ENCODE results near the gene HHAT. TPM values are rescaled to one million over a fixed set of nuclear protein-coding genes. Genes with fewer than 3 reads are reported as not detected.

HHAT gene
- total and polyA plus RNA-seq, 4 donors, result 1.9 to 3.9 (median 2.6) TPM

DNA sequence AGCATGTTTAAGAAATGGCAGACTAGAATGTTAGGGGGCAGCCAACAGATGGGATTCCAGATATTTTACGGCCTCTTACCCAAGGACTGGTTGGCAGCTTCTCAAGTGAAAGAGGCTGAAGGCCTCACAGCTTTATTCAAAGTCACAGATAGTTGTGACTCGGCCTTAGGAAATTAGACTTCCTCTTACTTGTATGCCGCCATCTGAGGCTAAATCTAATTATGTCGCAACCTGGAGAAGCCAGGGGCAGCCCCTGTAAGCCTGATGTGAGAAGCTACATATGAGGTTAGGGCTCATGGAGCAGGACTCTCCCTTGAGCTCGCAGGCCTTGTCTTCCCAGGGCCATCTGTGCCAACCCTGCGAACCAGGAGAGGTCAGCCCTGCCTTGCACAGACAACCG lies 352.5 kb downstream of the HHAT start:
- no peaks in the 10 kb centered on the region for H3K27me3 ChIP-seq (ENCODE audit: control insufficient read depth in 1 of 2, insufficient read depth in 2 of 2, low read length in 1 of 2)
- DNase-seq (no peak), ATAC-seq (ENCODE audit: low FRiP score) (peak; percentile 15)
- WGBS, 2 donors, result 89 to 95% methylated on average over 7 of the region's 7 CpGs
- no peak overlapping the region for H3K27ac ChIP-seq (ENCODE audit: low read depth in 1 of 2, low read length in 2 of 2)
- intact Hi-C loops (cut with DNase I), result no loop called here
- H3K4me3 ChIP-seq (ENCODE audit: low read length in 2 of 2), result no peak overlapping the region
- no peaks in the 10 kb centered on the region for H3K36me3 ChIP-seq (ENCODE audit: control insufficient read depth in 1 of 2, insufficient read depth in 2 of 2, low read length in 1 of 2)
- H3K9me3 ChIP-seq (ENCODE audit: control insufficient read depth, low read length), result no peaks in the 10 kb centered on the region
- no peaks in the 10 kb centered on the region for H3K4me1 ChIP-seq (ENCODE audit: control insufficient read depth in 1 of 2, insufficient read depth in 2 of 2, low read length in 2 of 2)

DNA sequence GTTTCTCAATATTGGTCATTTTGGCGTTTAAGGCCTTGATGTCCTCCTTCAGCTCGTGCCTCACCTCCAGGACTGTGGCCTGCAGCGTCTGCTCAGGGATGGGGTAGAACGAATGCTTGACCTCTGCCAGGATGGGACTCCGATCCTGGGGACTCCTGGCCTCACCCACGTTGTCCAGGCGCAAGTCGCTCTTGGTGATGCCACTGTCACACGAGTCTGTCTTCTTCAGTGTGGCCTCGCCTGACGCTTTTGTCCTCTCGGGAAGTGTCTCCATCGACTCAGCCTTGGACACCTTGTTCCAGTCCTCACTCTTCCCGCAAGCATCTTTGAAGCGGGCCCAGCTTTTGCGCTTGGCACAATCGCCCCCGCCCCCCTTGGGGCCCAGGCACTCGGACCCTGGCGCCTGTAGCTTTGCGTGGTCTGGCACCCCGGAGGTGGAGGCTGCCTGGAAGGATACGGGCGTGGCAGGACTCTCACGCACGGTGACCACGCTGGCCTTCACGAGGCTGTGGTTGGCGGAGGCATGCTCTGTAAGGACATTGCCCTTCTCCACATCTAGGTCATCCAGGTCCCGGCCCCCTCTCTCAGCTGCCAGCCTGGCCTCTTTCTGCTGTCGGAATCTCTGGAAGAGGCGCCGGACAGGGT lies 354.8 kb downstream of the HHAT start:
- intact Hi-C loops (cut with DNase I), result no loop called here
- Histone ChIP-seq H3K27me3 (ENCODE audit: control insufficient read depth in 1 of 2, insufficient read depth in 2 of 2, low read length in 1 of 2) (no peaks in the 10 kb centered on the region), H3K4me1 (ENCODE audit: control insufficient read depth in 1 of 2, insufficient read depth in 2 of 2, low read length in 2 of 2) (no peaks in the 10 kb centered on the region), H3K4me3 (ENCODE audit: low read length in 2 of 2) (no peak overlapping the region), H3K36me3 (ENCODE audit: control insufficient read depth in 1 of 2, insufficient read depth in 2 of 2, low read length in 1 of 2) (no peaks in the 10 kb centered on the region), H3K9me3 (ENCODE audit: control insufficient read depth, low read length) (no peaks in the 10 kb centered on the region), H3K27ac (ENCODE audit: low read depth in 1 of 2, low read length in 2 of 2) (no peak overlapping the region)
- no peak for DNase-seq
- ATAC-seq (ENCODE audit: low FRiP score), result no peak
- 95% methylated on average over 33 of the region's 33 CpGs for WGBS, 2 donors

DNA sequence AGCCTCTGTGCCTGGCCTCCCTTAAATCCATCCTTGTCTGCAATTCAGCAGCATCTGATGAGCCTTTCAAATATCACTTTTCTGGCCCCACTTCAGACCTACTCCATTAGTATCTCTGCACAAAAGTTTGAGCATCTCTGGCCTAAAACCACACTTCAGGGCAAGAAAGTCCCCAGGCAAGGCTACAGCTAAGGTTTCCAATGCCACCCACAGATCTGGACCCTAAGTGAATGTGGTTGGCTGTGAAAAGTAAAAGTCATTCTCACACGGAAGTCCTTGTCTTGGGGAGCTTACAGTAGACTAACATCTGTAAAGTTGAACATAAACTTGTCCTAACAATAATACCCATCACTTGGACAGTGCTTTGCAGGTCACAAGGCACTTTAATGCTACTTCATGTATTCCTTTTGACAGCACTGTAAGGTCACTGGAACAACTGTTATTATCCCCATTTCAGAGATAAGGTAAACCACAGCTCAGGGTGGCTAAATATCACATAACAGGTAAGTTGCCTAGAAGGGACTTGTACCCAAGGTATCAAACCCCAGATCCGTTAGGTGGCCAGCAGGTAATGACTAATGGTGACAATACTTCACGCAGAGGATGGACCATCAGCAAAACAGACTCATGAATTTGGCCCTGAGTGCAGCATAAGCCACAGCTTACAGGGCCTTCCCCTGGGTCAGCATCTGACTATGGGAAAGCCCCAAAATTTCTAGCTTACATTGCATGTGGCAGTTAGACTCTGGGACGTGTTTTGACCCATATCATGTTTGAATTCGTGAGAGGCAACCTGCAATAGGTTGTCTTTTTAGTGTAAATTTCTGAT lies 356.0 kb downstream of the HHAT start:
- no peaks in the 10 kb centered on the region for H3K36me3 ChIP-seq (ENCODE audit: control insufficient read depth in 1 of 2, insufficient read depth in 2 of 2, low read length in 1 of 2)
- H3K9me3 ChIP-seq (ENCODE audit: control insufficient read depth, low read length), result no peaks in the 10 kb centered on the region
- no peak for ATAC-seq (ENCODE audit: low FRiP score)
- no peak for DNase-seq
- no peak overlapping the region for H3K27ac ChIP-seq (ENCODE audit: low read depth in 1 of 2, low read length in 2 of 2)
- WGBS, 2 donors, result 64 to 65% methylated on average over 5 of the region's 5 CpGs
- H3K4me1 ChIP-seq (ENCODE audit: control insufficient read depth in 1 of 2, insufficient read depth in 2 of 2, low read length in 2 of 2), result no peaks in the 10 kb centered on the region
- intact Hi-C loops (cut with DNase I), result no loop called here
- H3K27me3 ChIP-seq (ENCODE audit: control insufficient read depth in 1 of 2, insufficient read depth in 2 of 2, low read length in 1 of 2), result no peaks in the 10 kb centered on the region
- no peak overlapping the region for H3K4me3 ChIP-seq (ENCODE audit: low read length in 2 of 2)

DNA sequence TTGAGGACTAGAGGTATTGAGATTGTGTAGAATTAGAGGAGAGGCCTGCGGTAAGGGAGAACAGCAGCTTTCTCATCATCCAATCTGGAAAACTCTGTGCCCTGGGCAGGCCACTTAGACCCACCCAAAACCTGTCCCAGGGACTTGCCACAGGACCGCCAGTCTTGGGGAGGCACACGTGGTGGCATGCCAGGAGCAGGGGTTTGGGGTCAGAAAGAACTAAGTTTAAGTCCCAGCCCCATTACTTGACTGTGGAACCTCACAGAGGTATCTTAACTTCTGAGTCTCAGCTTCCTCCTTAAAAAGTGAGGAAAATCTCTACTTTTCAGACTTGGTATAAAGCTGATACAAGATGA lies 356.6 kb downstream of the HHAT start:
- intact Hi-C loops (cut with DNase I), result no loop called here
- no peak for ATAC-seq (ENCODE audit: low FRiP score)
- DNase-seq, result no peak
- WGBS, 2 donors, result 92 to 93% methylated on average over 3 of the region's 3 CpGs
- Histone ChIP-seq H3K4me1 (ENCODE audit: control insufficient read depth in 1 of 2, insufficient read depth in 2 of 2, low read length in 2 of 2) (no peaks in the 10 kb centered on the region), H3K4me3 (ENCODE audit: low read length in 2 of 2) (no peak overlapping the region), H3K9me3 (ENCODE audit: control insufficient read depth, low read length) (no peaks in the 10 kb centered on the region), H3K27ac (ENCODE audit: low read depth in 1 of 2, low read length in 2 of 2) (no peak overlapping the region), H3K36me3 (ENCODE audit: control insufficient read depth in 1 of 2, insufficient read depth in 2 of 2, low read length in 1 of 2) (no peaks in the 10 kb centered on the region), H3K27me3 (ENCODE audit: control insufficient read depth in 1 of 2, insufficient read depth in 2 of 2, low read length in 1 of 2) (no peaks in the 10 kb centered on the region)

DNA sequence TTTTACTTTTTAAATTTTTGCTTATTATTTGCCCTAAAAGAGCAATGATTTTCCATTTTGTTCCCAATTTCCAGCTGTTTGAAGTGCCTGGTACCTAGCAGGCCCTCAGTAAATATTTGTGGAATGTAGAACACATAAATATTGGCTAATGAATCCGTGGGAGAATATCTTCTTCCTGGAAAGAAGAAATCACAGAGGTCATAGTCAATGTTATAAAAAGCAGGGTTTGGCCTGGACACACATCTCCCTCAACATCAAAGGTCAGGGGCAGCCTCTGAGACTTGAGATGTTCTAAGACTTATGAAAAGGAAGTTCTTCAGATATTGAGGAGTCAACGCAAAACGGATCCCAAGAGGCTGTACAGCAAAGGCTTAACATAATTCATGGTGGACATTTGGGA lies 358.1 kb downstream of the HHAT start:
- DNase-seq (no peak), ATAC-seq (ENCODE audit: low FRiP score) (no peak)
- no peaks in the 10 kb centered on the region for H3K27me3 ChIP-seq (ENCODE audit: control insufficient read depth in 1 of 2, insufficient read depth in 2 of 2, low read length in 1 of 2)
- intact Hi-C loops (cut with DNase I), result no loop called here
- WGBS, 2 donors, result 60% methylated on average over 3 of the region's 3 CpGs
- H3K4me3 ChIP-seq (ENCODE audit: low read length in 2 of 2), result no peak overlapping the region
- H3K4me1 ChIP-seq (ENCODE audit: control insufficient read depth in 1 of 2, insufficient read depth in 2 of 2, low read length in 2 of 2), result no peaks in the 10 kb centered on the region
- H3K9me3 ChIP-seq (ENCODE audit: control insufficient read depth, low read length), result no peaks in the 10 kb centered on the region
- H3K27ac ChIP-seq (ENCODE audit: low read depth in 1 of 2, low read length in 2 of 2), result no peak overlapping the region
- H3K36me3 ChIP-seq (ENCODE audit: control insufficient read depth in 1 of 2, insufficient read depth in 2 of 2, low read length in 1 of 2), result no peaks in the 10 kb centered on the region

DNA sequence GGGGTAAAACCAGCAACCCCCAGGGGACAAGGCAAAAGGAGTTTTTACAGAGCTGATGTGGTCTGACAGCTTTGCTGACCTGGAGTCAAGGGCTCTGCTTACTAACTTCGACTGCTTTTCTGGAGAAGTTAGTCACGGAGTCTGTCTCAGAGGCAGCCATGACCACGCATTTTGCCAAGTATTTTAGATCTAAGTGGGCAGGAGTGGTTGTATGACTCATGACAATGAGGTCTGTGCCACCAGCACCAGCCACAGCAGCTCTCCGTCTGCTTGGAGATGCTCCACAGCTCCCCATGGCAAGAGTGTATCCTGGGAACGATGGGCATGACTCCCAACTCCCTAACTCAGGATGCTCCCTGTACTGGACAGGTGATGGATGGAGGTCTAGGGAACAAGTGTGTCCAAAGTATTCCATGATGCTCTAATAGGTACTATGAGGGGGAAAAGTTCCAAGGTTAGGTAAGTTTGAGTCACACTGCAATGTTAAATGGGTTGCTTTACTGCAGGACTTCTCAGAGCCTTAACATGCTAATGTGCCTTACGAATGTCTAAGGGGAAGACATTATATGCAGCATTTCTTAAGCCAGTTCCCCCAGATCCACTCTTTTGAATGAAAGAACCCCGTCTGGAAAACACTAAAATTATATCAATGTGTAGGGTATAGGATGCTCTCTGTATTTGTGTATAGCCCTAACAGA lies 359.0 kb downstream of the HHAT start:
- DNase-seq (no peak), ATAC-seq (ENCODE audit: low FRiP score) (no peak)
- intact Hi-C loops (cut with DNase I), result no loop called here
- 52 to 57% methylated on average over 7 of the region's 7 CpGs for WGBS, 2 donors
- H3K27me3 ChIP-seq (ENCODE audit: control insufficient read depth in 1 of 2, insufficient read depth in 2 of 2, low read length in 1 of 2), result no peaks in the 10 kb centered on the region
- no peaks in the 10 kb centered on the region for H3K36me3 ChIP-seq (ENCODE audit: control insufficient read depth in 1 of 2, insufficient read depth in 2 of 2, low read length in 1 of 2)
- H3K4me3 ChIP-seq (ENCODE audit: low read length in 2 of 2), result no peak overlapping the region
- no peak overlapping the region for H3K27ac ChIP-seq (ENCODE audit: low read depth in 1 of 2, low read length in 2 of 2)
- H3K9me3 ChIP-seq (ENCODE audit: control insufficient read depth, low read length), result no peaks in the 10 kb centered on the region
- H3K4me1 ChIP-seq (ENCODE audit: control insufficient read depth in 1 of 2, insufficient read depth in 2 of 2, low read length in 2 of 2), result no peaks in the 10 kb centered on the region

DNA sequence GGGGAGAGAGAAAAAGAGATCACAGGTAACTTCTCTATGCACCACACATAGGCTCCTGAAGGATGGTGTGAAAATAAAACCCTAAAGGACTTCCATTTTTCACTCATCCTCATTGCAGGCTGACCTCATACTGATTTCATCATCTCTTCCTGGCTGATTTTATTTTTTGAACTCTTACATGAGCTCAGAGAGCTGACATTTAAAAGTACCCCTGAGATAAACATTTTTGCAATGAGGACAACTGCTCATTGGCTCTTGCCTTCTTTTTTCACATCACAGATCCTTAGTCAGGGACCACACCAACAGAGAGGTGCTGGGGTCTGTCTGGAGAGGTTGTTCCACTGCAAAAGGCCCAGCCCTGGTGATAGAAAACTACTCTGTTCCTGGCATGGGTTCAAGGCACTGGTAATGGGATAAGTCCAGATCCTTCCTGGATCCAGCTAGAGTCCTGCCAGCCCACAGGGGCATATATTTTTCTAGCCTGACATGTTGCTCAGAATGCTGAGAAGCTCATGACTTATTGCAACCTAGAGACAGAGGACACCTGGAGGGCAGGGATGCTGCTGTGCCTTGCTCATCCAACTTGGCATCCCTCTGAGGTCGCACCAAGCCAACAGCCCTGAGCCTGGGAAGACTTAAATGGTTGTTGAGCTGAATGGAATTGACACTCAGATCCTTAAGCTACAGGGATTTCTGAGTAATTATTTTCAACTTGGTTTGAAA lies 360.0 kb downstream of the HHAT start:
- Histone ChIP-seq H3K4me3 (ENCODE audit: low read length in 2 of 2) (no peak overlapping the region), H3K4me1 (ENCODE audit: control insufficient read depth in 1 of 2, insufficient read depth in 2 of 2, low read length in 2 of 2) (no peaks in the 10 kb centered on the region), H3K9me3 (ENCODE audit: control insufficient read depth, low read length) (no peaks in the 10 kb centered on the region), H3K36me3 (ENCODE audit: control insufficient read depth in 1 of 2, insufficient read depth in 2 of 2, low read length in 1 of 2) (no peaks in the 10 kb centered on the region), H3K27ac (ENCODE audit: low read depth in 1 of 2, low read length in 2 of 2) (no peak overlapping the region), H3K27me3 (ENCODE audit: control insufficient read depth in 1 of 2, insufficient read depth in 2 of 2, low read length in 1 of 2) (no peaks in the 10 kb centered on the region)
- ATAC-seq (ENCODE audit: low FRiP score) (peak; percentile 8), DNase-seq (no peak)
- intact Hi-C loops (cut with DNase I), result no loop called here
- WGBS, 2 donors, result 84 to 90% methylated on average over 1 of the region's 1 CpG

DNA sequence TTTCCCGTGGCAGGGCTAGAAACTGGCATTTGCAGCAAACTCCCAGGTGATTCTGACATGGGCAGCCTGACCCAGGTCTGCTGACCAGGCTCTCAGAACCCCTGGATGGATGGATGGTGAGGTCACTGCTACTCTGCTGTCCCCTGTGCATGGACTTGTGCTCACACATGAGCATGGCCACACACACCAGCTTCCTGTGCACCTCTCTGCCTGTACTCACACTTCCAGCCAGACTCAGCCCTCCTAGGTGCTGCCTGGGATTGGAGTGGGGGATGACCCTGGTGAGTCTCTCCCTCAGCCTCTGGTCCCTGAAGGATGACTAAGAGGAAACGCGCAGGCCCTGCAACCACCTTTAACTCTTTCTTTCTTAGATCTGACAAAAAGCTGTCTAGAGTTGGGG lies 361.1 kb downstream of the HHAT start:
- Histone ChIP-seq H3K27me3 (ENCODE audit: control insufficient read depth in 1 of 2, insufficient read depth in 2 of 2, low read length in 1 of 2) (no peaks in the 10 kb centered on the region), H3K4me3 (ENCODE audit: low read length in 2 of 2) (no peak overlapping the region), H3K36me3 (ENCODE audit: control insufficient read depth in 1 of 2, insufficient read depth in 2 of 2, low read length in 1 of 2) (no peaks in the 10 kb centered on the region), H3K4me1 (ENCODE audit: control insufficient read depth in 1 of 2, insufficient read depth in 2 of 2, low read length in 2 of 2) (no peaks in the 10 kb centered on the region), H3K27ac (ENCODE audit: low read depth in 1 of 2, low read length in 2 of 2) (no peak overlapping the region), H3K9me3 (ENCODE audit: control insufficient read depth, low read length) (no peaks in the 10 kb centered on the region)
- ATAC-seq (ENCODE audit: low FRiP score), result no peak
- intact Hi-C loops (cut with DNase I), result no loop called here
- no peak for DNase-seq
- WGBS, 2 donors, result 82 to 87% methylated on average over 3 of the region's 3 CpGs
